IMR-90 (cell line): ENCODE measurements around the gene NCK1.

Source experiments
- CEBPB ChIP-seq: IDR thresholded peaks from 2 replicates; pipeline ENCODE4 v1.6.1; 2012; ENCODE audit warnings: low read depth, low read length, improper control_type of control experiment
- CHD1 ChIP-seq: IDR thresholded peaks from 2 replicates; pipeline ENCODE4 v1.6.1; 2012; ENCODE audit warnings: low read depth, low read length, improper control_type of control experiment
- CTCF ChIP-seq: conservative IDR thresholded peaks from 2 replicates; pipeline ENCODE4 v1.5.1; 2012; ENCODE audit warnings: mild to moderate bottlenecking, low read depth, low read length, improper control_type of control experiment
- MAFK ChIP-seq: IDR thresholded peaks from 2 replicates; pipeline ENCODE4 v1.6.1; 2012; ENCODE audit warnings: low read depth, low read length, improper control_type of control experiment
- MXI1 ChIP-seq: IDR thresholded peaks from 2 replicates; pipeline ENCODE4 v1.6.1; 2012; ENCODE audit warnings: low read depth, mild to moderate bottlenecking, low read length, moderate library complexity, borderline replicate concordance
- POLR2A ChIP-seq: IDR thresholded peaks from 2 replicates; pipeline ENCODE4 v1.6.1; 2012; ENCODE audit warnings: mild to moderate bottlenecking, low read depth, low read length
- RFX5 ChIP-seq: IDR thresholded peaks from 2 replicates; pipeline ENCODE4 v1.8.0; 2012; ENCODE audit warnings: low read depth, mild to moderate bottlenecking, low read length, moderate library complexity
- SMC3 ChIP-seq: fragments of 150-350 bp; IDR thresholded peaks from 2 replicates; pipeline ENCODE4 v1.6.1; 2016; ENCODE audit warnings: low read depth, mild to moderate bottlenecking, antibody characterized with exemption, low read length, moderate library complexity

GRCh38 chr3:136903899-136904298, 41.9 kb downstream of the NCK1 start:
- TF ChIP-seq RFX5: no peak
- no peak for TF ChIP-seq POLR2A
- TF ChIP-seq CHD1: no peak
- no peak for TF ChIP-seq CEBPB
- TF ChIP-seq CTCF: no peak
- TF ChIP-seq MAFK: no peak
- no peak for TF ChIP-seq SMC3
- TF ChIP-seq MXI1: no peak
